C4-2B (cell line): ENCODE measurements around the gene MAD2L1.

Experiments used
- ZFX ChIP-seq: fragments of 450-650 bp; IDR thresholded peaks from 2 replicates; pipeline ENCODE4 v1.6.1; 2017
- TF ChIP-seq, protein P1 (sequence below): fragments of 450-650 bp; conservative IDR thresholded peaks from 2 replicates; pipeline ENCODE4 v1.5.1; 2017; ENCODE audit warnings: mild to moderate bottlenecking

DNA sequence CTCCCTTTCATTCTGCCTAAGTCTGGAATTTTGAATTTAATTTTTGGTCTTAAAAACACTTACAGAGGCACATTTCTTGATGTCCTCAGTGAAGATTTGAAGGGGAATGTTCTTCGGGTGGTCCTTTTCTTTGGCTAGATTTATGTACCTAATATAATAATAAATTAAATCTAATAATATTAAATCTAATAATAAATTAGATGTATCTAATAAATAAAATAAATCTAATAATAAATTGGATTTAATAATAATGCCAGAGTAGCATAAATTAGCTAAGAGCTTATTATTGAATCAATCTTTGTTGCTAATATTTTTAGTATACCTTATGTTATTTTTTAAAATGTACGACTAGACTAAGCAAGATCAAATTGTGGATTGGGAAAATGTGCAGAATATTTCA, 39.8 kb downstream of the MAD2L1 start:
- TF ChIP-seq, protein P1, sequence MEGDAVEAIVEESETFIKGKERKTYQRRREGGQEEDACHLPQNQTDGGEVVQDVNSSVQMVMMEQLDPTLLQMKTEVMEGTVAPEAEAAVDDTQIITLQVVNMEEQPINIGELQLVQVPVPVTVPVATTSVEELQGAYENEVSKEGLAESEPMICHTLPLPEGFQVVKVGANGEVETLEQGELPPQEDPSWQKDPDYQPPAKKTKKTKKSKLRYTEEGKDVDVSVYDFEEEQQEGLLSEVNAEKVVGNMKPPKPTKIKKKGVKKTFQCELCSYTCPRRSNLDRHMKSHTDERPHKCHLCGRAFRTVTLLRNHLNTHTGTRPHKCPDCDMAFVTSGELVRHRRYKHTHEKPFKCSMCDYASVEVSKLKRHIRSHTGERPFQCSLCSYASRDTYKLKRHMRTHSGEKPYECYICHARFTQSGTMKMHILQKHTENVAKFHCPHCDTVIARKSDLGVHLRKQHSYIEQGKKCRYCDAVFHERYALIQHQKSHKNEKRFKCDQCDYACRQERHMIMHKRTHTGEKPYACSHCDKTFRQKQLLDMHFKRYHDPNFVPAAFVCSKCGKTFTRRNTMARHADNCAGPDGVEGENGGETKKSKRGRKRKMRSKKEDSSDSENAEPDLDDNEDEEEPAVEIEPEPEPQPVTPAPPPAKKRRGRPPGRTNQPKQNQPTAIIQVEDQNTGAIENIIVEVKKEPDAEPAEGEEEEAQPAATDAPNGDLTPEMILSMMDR = no peak
- TF ChIP-seq ZFX = no peak
